Skin of body (tissue), 1 donor: Measurements from ENCODE around the gene HRNR. TPM values are rescaled to one million over a fixed set of nuclear protein-coding genes. Genes with fewer than 3 reads are reported as not detected.

Experiments used
- total RNA-seq: library from RNA; depleted of rRNA; stranded (reverse); fragments of >200 nt; gene quantifications from one replicate; pipeline ENCODE4 v1.2.3, GENCODE V29; 2014

Gene HRNR
- total RNA-seq, 1 donor from 2014 or later = not detected

Other genes starting within 250 kb of the HRNR start
- 133 TPM for gene S100A10, start 230.3 kb downstream of the HRNR start, total RNA-seq
- 79.9 TPM for gene S100A11, start 187.2 kb downstream of the HRNR start, total RNA-seq
- gene TCHHL1, start 135.1 kb downstream of the HRNR start, total RNA-seq = 17.4 TPM
- 315 TPM for gene TCHH, start 108.7 kb downstream of the HRNR start, total RNA-seq
- 4.4 TPM for gene RPTN, start 65.0 kb downstream of the HRNR start, total RNA-seq
- gene FLG, start 101.0 kb upstream of the HRNR start, total RNA-seq = 171 TPM
- gene FLG2, start 135.8 kb upstream of the HRNR start, total RNA-seq = 139 TPM
- gene CRNN, start 190.1 kb upstream of the HRNR start, total RNA-seq = 4.3 TPM